GM03348 (cell line): Measurements from ENCODE around the gene SNX1.

Experiments used
- DNase-seq: peaks from one replicate; pipeline ENCODE4 v3.0.0; 2012; ENCODE audit warnings: low spot score

SNX1 gene

DNA sequence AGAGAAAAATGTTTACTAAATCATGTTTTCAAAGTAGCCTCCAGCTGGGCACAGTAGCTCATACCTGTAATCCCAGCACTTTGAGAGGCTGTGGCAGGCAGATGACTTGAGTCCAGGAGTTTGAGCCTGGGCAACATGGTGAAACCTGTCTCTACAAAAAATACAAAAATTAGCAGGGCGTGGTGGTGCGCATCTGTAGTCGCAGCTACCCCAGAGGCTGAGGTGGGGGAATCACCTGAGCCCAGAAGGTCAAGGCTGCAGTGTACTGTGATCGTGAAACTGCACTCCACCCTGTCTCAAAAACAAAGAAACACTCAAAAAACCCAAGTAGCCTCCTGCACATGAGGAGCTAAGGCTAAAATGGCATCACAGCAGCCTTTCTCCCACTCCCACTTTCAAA, 68.7 kb downstream of the SNX1 start:
- no peak for DNase-seq

DNA sequence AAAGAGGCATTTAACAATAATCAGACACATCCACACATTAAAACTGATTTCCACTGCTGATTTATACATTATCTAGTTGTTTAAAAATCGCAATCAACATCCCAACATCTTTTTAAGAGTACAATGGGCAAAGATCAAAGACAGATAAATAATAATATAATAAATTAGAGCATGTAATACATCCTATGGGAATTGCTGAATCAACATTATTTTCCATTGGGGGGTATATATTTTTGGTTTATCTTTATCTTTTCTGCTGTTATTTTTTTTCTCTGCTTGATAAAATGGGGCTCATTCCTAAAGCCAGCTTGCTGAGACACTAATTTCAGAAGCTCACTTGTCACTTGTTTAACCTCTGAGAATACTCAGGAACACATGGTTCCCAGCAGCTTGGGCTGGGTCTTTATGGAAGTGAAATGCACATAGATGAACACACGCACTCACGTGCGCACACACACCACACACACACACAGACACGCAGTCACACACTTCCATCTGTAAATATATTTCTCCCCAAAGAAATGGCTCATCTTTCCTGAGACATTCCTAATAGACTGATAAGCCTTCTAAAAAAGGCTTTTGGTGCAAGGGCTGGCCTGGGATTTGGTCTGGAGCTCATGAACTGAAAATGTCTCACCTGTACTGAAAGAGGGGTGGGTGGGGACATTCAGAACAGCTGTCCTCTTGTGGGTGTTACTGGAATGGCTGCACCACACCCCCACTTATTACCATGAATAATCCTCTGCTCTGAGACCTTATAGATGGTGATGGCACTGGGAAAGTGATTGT, 70.5 kb downstream of the SNX1 start:
- DNase-seq, result no peak

DNA sequence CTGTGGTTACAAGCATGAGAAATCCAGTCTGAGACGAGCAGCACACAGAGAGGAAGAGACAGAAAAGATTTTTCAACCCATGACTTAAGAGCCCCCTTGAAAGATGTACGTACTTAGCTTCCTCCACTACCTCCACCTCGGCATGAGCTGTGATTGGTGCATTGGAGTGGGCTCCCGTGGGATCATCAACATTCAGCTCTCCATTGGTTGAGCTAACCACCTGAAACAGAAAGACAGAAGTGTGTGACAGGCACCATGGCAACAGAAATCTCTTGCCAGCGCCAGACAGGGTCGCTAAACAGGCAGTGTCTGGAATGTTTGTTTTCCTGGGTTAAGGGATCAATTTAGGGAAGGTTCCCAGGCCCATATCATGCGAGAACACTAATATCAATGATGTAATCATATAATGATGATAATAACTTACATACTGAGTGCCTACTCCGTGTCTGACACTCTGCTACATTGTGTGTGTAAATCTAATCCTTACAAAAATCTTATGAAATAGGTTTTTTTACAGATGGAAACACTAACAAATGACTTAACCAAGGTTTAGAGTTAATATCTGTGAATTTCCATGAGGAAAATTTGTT, 84.5 kb downstream of the SNX1 start:
- DNase-seq, result no peak

DNA sequence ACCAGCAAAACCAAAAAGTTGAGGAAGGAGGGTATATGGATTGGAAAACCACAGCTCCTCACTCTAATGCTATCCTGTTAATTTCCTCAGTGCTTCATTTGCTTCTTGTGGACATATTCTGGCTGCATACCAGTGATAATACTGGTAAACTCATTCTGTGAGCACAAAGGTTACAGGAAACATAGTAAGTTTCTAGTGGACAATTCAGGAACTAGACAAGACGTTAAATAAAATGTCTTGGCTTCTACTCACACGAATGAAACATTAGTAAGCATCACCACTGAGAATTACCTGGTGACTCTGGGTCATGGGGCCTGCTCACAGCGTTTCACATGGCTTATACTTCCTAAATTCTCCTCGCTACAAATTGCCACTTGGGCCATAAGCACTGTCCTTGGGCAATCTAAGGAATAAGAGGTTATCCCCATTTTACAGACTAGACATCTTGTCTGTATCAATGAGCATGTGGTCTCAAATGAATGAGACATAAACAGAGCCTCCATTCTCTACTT, 87.1 kb downstream of the SNX1 start:
- DNase-seq, result no peak

DNA sequence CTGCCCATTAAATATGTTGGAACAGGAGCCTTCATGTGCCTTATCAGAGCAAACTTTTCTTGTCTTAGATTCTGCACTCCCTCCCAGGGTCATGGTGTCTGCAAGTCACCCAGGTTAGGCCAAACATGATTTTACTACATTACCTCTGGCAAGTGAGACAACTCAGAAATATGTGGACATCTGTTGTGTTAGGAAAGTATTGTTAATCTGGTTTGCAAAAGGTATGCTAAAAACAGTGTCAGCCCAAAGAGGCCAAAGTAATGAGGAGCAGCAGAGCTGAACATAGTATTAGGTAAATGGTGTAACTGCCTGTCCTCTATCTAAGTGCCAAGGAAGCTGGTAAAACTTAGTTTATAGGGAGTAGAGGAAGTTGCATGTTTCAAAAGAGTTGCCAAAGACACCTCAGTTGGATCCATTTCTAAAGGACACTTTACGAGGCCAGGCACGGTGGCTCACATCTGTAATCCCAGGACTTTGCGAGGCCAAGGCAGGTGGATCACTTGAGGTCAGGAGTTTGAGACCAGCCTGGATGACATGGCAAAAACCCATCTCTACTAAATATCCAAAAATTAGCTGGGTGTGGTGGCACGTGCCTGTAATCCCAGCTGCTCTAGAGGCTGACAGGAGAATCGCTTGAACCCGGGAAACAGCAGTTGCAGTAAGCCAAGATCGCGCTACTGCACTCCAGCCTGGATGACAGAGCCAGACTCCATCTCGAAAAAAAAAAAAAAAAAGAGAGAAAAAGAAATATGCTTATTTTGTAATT, 89.5 kb downstream of the SNX1 start:
- DNase-seq, result no peak

DNA sequence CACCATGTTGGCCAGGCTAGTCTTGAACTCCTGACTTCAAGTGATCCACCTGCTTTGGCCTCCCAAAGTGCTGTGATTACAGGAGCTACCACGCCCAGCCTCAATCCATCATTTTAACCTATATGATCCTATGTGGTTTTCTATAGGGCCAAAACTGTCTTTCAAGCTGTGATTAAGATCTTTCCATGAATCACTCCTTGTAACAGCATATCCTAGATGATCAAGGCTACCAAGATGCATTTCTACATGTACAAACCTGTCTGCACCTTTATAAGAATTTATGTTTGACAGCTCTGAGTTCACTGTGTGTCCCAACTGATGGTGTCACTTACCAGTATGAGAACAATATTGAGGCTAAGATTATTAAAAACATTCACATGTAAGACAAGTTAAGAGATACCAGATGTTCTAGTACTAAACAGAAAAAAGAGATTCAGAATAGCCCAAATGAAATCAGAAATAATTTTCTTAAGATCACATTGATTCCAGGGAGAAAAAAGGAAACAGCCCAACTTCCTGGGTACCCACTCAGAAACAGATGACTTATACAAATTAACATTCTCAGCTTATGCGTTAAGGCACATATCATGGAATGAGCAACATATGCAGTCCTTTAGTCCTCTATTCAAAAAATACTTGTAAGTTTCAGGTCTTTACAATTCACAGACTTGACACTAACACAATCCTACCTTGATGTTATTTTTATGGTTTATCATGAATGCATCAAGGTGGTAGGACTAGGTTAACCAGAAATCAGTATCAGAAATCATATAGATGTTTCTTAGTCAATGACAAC, 91.8 kb downstream of the SNX1 start:
- DNase-seq, result no peak
